Mucosa of rectum (tissue), 2 donors: ENCODE measurements around the gene SDE2.

Source experiments
- H3K27ac ChIP-seq, 2 donors: one replicate each; pipeline ENCODE4 v1.7.0; 2013; ENCODE audit warnings: inconsistent platforms in 2 of 2, low read depth in 2 of 2, low read length in 2 of 2
- H3K27me3 ChIP-seq, 2 donors: one replicate each; pipeline ENCODE4 v1.7.0; 2013; ENCODE audit warnings: low read length in 2 of 2; ENCODE audit not compliant: control insufficient read depth in 2 of 2, insufficient read depth in 2 of 2
- H3K36me3 ChIP-seq, 2 donors: one replicate each; pipeline ENCODE4 v1.7.0; 2013; ENCODE audit warnings: low read length in 2 of 2; ENCODE audit not compliant: control insufficient read depth in 2 of 2, insufficient read depth in 2 of 2
- H3K4me1 ChIP-seq, 2 donors: one replicate each; pipeline ENCODE4 v1.7.0; 2013; ENCODE audit warnings: low read length in 2 of 2, mild to moderate bottlenecking in 1 of 2; ENCODE audit not compliant: control insufficient read depth in 2 of 2, insufficient read depth in 2 of 2
- H3K4me3 ChIP-seq, 2 donors: one replicate each; pipeline ENCODE4 v1.7.0; 2013; ENCODE audit warnings: low read length in 2 of 2
- H3K9ac ChIP-seq, 2 donors: one replicate each; pipeline ENCODE4 v1.7.0; 2013; ENCODE audit warnings: low read length in 2 of 2, low read depth in 1 of 2, mild to moderate bottlenecking in 1 of 2
- H3K9me3 ChIP-seq, 2 donors: one replicate each; pipeline ENCODE4 v1.7.0; 2013; ENCODE audit warnings: low read length in 2 of 2; ENCODE audit not compliant: control insufficient read depth in 2 of 2
- donor health status: healthy.
- donor health status: Normal muscosa, but diverticular disease.

Gene SDE2

GRCh38 chr1:225999912-226000337, 782 bp upstream of the SDE2 start:
- Histone ChIP-seq H3K9me3 (no peaks in the 10 kb centered on the region), H3K4me3 (peak overlapping the region; percentile 67 to 70), H3K36me3 (peaks cover 4 to 7% of the 10 kb centered on the region in 2 donors), H3K27me3 (no peaks in the 10 kb centered on the region), H3K27ac (peak overlapping the region; percentile 96 to 98), H3K9ac (peak overlapping the region; percentile 80 to 88), H3K4me1 (peaks cover 35 to 39% of the 10 kb centered on the region in 2 donors)

GRCh38 chr1:225998560-225999226, 450 bp downstream of the SDE2 start:
- peak overlapping the region; percentile 79 to 94 for H3K9ac ChIP-seq
- peaks cover 11 to 15% of the 10 kb centered on the region in 2 donors for H3K36me3 ChIP-seq
- no peaks in the 10 kb centered on the region for H3K9me3 ChIP-seq
- peaks cover 35 to 39% of the 10 kb centered on the region in 2 donors for H3K4me1 ChIP-seq
- H3K27me3 ChIP-seq, result no peaks in the 10 kb centered on the region
- H3K4me3 ChIP-seq, result peak overlapping the region; percentile 87 to 98
- H3K27ac ChIP-seq, result peak overlapping the region; percentile 81 to 87

GRCh38 chr1:225996946-225997545, 2.1 kb downstream of the SDE2 start:
- Histone ChIP-seq H3K9me3 (no peaks in the 10 kb centered on the region), H3K27ac (no peak overlapping the region), H3K4me1 (peaks cover 30 to 31% of the 10 kb centered on the region in 2 donors), H3K36me3 (peaks cover 20 to 26% of the 10 kb centered on the region in 2 donors), H3K27me3 (no peaks in the 10 kb centered on the region), H3K4me3 (no peak overlapping the region), H3K9ac (peak overlapping the region in 1 of 2 donors; percentile 3)

GRCh38 chr1:225995919-225996864, 3.0 kb downstream of the SDE2 start:
- Histone ChIP-seq H3K9me3 (no peaks in the 10 kb centered on the region), H3K27ac (no peak overlapping the region), H3K9ac (no peak overlapping the region), H3K27me3 (no peaks in the 10 kb centered on the region), H3K4me3 (no peak overlapping the region), H3K36me3 (peaks cover 28 to 34% of the 10 kb centered on the region in 2 donors), H3K4me1 (peaks cover 29 to 30% of the 10 kb centered on the region in 2 donors)

GRCh38 chr1:225990705-225991464, 8.3 kb downstream of the SDE2 start:
- Histone ChIP-seq H3K27ac (no peak overlapping the region), H3K36me3 (peaks cover 64 to 69% of the 10 kb centered on the region in 2 donors), H3K9me3 (no peaks in the 10 kb centered on the region)

GRCh38 chr1:225987491-225988316, 11.4 kb downstream of the SDE2 start:
- no peak overlapping the region for H3K27ac ChIP-seq
- no peaks in the 10 kb centered on the region for H3K9me3 ChIP-seq
- H3K27me3 ChIP-seq, result no peaks in the 10 kb centered on the region
- H3K4me3 ChIP-seq, result no peak overlapping the region
- no peak overlapping the region for H3K9ac ChIP-seq
- H3K4me1 ChIP-seq, result no peaks in the 10 kb centered on the region
- peaks cover 53 to 73% of the 10 kb centered on the region in 2 donors for H3K36me3 ChIP-seq

More at GRCh38 chr1:225990705-225991464, 8.3 kb downstream of the SDE2 start:
- Histone ChIP-seq H3K4me3 (no peak overlapping the region), H3K27me3 (no peaks in the 10 kb centered on the region), H3K9ac (no peak overlapping the region), H3K4me1 (no peaks in the 10 kb centered on the region)

GRCh38 chr1:225981714-225982113, 17.4 kb downstream of the SDE2 start:
- Histone ChIP-seq H3K27me3 (no peaks in the 10 kb centered on the region), H3K36me3 (peaks cover 13 to 29% of the 10 kb centered on the region in 2 donors), H3K4me3 (no peak overlapping the region), H3K27ac (no peak overlapping the region), H3K9me3 (no peaks in the 10 kb centered on the region), H3K9ac (no peak overlapping the region), H3K4me1 (peaks cover 7 to 14% of the 10 kb centered on the region in 2 donors)

- peaks cover 7 to 19% of the 10 kb centered on the region in 2 donors for H3K36me3 ChIP-seq
- H3K9me3 ChIP-seq, result no peaks in the 10 kb centered on the region
- H3K27me3 ChIP-seq, result no peaks in the 10 kb centered on the region
- H3K4me3 ChIP-seq, result peak overlapping the region in 1 of 2 donors; percentile 31
- H3K4me1 ChIP-seq, result peaks cover 7 to 14% of the 10 kb centered on the region in 2 donors
- peak overlapping the region; percentile 44 to 81 for H3K27ac ChIP-seq
- peak overlapping the region in 1 of 2 donors; percentile 34 for H3K9ac ChIP-seq
Observed at GRCh38 chr1:225980005-225980836, 18.9 kb downstream of the SDE2 start.
